GM21528 (cell line): ENCODE measurements around the gene HUNK.
"Not testable (repeated sequence)": the region's sequence is repeated elsewhere in the genome, so short reads cannot be mapped to it uniquely, and the experiment has no call there.

Experiments
- ATAC-seq: cut with Tn5 transposase; IDR thresholded peaks from one replicate; pipeline ENCODE4 v1.9.1; 2021; ENCODE audit warnings: mild to moderate bottlenecking, moderate library complexity; ENCODE audit not compliant: unreplicated experiment, low FRiP score

The HUNK gene

DNA sequence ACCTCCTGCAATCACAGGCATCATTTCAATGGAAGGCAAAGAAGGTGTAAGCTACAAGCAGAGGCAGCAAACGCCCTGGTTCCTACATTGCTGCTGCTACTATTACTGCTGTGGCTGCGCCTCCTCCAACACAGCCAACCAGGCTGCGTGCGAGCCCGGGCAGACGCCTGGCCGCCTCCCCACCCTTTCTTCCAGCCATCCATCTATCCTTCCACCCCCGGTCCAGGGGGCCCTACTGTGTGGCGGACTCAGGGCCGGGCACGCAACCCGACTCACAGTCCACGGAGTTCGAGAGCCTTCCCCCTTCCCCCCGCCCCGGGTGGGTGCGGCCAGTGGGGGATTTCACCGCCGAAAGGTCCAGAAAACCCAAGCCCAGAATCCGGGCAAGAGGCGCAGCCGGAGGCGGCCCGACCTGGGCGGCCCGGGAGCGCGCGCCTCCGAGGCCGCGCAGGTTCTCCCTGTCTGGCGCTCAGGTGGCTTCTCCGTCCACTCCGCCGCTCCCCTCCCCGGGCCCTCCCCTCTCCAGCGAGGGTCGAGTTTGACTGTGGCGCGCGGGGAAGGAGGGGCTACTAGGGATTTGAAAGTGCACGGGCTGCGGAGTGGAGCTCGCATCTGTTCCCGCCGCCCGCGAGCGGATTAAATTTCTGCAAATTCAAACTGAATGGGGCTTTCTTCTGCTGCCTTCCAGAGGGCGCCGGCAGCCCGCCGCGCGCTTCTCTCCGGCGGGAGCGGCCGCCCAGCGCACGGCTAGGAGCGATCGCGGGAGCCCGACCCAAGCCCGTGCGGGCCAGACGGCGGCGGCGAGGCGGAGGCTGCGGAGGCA, at the start of gene HUNK:
HUNK (plus strand) TSS at position 569 of the 823 bp plus-strand sequence. CDS start 655 bp downstream, outside the sequence.
- no peak for ATAC-seq

DNA sequence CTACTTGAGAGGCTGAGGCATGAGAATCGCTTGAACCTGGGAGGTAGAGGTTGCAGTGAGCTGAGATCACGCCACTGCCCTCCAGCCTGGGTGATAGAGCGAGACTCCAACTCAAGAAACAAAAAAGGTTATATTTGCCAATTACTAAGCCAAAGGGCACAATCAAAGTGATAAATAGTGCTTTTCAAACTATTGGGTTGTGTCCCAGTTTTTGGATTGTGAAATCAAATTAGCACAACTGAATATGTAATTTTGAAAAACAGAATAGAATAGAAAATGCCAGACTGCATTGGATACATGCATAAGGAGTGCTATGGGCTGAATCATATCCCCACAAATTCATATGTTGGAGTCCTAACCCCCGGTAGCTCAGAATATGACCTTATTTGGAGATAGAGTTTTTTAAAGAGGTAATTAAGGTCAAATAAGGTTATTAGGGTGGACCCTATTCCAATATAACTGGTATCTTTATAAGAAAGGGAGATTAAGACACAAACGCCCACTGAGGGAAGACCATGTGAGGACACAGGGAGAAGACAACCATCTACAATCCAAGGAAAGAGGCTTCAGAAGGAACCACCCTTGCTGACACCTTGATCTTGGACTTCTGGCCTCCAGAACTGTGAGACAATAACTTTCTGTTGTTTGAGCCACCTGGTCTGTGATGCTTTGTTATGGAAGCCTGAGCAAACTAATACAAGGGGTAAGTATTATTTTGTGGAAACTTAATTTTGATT, 42.9 kb upstream of the HUNK start:
- no peak for ATAC-seq

DNA sequence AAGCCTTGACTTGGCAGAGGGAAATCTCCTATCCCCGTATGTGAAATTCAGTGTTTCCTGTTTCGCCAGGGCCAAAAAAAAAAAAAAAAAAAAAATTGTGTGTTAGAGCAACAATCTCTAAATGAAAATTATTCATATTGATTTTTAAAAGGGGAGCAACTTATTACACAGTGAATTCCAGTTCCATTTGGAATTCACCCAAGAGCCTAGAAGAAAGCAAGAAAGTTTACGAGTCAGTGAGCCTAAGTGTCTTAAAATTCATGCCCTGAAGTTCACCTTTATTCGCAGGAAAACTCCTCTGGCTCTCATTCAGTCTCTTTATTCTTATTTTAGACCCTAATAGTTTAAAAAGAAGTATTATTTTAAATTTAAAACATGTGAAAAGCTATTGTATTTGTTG, 42.1 kb upstream of the HUNK start:
- ATAC-seq = no peak

DNA sequence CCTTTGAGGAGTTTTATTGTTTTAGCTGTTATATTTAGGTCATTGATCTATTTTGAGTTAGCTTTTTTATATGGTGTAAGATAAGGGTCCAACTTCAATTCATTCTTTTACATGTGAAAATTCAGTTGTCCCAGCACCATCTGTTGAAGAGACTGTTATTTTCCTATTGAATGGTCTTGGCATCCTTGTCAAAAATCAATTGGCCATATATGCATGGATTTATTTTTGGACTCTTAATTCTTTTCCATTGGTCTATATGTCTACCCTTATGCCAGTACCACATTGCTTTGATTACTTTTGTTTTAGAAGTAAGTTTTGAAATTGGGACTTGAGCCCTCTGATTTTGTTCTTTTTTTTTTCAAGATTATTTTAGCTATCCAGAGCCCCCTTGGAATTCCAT, 35.8 kb upstream of the HUNK start:
- no peak for ATAC-seq

DNA sequence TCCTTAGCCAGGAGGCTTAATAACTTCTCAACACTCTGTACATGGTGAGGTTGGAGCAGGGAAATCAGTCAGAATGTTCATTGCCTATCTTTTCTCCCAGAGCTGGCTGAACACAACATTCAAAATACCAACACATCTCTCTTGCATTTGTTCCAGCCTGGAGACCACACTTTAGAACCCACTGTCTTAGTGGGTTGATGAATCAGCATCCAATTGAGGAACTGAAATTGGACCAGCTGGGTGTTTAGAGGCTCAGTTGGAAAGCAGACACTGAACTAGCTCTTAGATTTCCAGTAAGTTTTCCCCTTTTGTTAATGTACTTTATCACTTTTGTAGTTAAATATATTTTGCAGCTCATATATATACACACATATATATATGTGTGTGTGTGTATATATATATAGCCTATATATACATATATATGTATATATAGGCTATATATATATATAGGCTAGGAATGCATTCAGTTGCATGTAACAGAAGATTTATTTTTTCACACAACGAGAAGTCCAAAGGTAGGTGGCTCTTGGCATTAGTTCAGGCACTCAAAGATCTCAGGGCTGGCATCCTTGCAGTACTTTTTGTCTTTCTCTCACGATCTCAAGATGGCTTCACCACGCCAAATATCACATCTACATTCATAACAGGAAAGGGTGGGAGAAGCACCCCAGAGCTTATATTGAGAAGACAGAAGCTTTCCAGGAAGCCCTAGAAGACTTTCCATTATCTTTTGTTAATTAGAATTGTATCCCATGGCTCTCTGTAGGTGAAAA, 35.0 kb upstream of the HUNK start:
- no peak for ATAC-seq

DNA sequence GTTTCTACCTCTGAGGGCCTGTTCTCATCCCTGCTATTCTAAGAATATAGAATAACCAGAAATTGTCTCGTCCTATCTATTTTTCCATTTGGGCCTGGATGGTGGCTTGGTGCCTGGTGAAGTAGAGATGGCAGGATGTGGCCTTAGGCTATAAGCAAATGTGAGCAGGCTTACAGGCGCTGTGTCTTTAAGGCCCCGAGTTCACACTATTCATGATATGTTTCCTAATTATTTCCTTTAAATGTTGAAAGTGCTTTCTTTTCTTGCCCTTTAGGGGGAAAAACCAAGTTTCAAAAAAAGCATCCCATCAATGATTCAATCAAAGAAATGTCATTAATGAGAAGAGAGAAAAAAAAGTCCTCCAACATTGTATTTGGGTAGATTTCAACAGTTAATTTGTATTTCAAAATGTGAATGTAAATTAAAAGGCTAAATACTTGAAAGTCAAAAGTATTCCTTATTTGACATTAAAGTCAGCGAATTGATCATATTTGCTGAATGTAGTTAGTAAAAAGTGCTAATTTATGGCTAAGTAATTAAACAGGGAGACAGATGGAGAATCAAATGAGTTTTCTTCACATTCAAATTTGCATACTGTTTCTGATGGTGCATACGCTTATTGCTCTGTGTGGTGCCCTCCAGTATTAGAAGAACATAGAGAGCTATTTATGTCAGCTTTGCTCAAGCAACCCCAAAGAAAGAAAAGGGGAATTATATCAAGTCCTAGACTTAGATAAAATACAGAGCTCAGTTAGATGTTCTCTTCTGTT, 34.0 kb upstream of the HUNK start:
- ATAC-seq = no peak

DNA sequence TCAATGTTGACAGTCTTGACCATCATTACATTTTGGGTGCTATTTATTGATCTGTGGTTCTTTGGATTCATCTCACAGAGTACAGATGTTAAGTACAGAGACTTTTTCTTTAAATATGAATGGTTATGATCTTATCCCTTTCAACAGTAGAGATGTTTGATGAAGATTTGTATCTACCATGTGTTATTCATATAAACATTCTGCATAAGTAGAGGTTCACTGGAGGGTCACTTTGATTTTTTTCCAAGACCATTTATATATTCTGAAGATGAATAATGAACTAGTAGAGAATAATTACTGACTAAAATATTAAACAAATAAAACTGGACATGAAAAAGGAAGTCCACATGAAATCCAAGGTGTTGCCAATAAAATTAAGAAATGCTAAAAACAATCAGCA, 28.6 kb upstream of the HUNK start:
- no peak for ATAC-seq

DNA sequence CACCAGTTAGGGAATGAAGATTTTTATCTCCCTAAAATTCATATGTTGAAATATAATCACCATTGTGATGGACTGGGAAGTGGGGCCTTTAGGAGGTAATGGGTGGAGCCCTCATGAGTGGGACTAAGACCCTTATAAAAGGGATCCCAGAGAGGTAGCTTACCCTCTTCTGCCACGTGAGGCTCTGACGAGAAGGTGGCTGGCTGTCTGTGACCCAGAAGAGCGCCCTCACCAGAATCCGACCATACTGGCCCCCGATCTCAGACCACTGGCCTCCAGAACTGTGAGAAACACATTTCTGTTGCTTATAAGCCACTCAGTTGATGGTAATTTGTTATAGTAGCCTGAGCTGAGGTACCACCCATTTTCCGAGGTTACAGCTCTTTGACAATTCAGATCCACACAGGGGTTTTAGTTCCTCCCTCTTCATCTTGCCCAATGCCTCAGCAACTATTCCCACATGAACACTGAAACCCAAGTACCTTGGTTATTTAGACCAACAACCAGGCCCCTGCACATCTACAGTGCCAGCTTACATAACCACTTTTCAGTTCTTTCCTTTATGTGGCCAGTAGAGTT, 27.6 kb upstream of the HUNK start:
- no peak for ATAC-seq

DNA sequence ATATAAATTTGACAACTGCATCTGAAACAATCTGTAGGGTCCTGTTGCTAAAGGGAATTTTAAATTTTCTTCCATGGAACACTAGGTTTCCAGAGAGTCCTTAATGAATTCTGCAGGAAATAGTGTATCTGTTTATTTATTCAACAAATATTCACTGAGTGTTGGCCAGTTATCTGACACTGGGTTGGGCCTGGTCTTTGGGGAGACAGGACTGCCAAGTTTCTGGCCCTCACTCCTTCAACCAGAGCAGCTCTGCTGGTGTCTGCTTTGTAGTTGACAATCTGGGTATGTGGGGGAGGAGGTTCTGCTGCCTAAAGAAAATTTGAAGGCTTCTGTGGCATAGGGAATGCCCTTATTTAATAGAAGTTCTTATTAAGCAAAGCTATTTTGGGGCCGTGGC, 26.1 kb upstream of the HUNK start:
- no peak for ATAC-seq

DNA sequence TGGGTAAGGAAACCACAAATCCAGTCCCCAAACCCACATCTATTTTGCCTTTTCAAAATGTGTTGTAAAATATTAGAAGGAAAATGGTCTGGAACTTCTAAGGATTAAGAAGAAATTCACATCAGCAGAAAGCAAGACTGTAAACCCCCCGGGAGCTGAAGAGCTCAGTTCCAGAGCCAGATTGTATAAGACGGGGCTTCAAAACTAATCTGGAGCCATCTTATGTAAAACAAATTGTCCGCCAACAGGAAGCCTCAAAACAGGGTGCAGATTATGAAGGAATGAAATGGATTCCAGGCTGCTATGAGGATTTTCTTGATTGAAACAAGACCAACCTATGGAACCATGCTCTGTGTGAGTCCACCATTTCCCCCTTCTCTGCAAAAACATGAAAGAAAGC, 25.1 kb upstream of the HUNK start:
- ATAC-seq = no peak

DNA sequence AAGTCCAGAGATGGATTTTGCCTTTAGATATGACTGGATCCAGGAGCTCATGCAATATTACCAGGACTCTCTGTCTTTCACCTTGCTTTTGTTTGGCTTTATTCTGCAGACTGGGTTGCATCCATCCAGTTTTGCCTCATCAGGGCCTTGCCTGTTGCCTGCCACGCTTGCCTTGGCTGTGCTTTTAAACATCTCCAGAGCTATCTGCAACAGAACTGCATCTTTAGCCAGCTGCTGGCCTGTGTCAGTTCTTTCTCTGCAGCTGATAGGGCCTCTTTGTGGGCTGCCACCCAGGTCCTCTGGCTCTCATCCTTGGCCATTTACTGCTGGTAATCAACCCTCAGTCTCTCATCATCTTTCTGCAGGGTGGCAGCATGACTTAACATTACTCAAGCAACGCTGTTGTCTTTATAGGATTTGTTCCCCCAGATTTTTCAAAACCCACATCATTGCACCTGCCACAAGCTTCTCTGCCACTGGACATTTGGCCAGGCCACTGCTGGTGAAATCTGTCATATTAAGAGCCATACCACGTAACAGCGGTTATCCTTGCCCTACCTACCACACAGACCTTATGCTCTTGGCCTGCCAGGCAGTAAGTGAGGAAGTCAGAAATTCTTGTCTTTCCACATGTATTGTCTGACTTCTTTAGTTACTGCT, 24.4 kb upstream of the HUNK start:
- no peak for ATAC-seq

DNA sequence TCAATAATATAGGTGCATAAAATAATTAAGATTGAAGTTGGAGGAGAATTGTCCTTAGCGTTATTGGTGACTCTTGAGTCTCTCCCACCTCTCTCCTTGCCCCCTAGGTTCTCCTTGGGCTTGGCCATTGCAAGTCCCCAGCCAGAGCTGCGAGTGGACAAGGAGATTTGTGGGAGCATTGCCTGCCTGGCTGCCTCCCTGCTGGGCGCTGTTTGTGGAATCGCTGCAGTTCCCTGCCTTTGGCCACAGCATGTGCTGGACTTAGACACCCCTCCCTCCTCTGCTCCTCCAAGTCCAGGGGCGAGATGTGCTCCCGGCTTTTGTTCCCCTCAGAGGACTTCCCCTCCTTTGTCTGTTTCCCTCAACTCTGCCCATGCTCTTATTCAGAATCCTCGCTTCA, 21.9 kb upstream of the HUNK start:
- ATAC-seq = no peak

DNA sequence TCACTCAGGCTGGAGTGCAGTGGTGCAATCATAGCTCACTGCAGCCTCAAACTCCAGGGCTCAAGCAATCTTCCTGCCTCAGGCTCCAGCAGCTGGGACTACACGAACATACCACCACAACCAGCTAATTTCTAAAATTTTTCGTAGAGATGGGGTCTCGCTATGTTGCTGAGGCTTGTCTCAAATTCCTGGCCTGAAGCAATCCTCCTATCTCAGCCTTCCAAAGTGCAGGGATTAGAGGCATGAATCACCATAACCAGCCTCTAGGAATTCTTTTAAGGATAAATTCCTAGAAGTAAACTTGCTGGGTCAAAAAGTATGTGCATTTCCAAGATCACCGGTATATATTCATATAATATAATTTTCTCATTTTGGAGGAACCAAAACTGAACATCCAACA, 17.6 kb upstream of the HUNK start:
- ATAC-seq = no peak

DNA sequence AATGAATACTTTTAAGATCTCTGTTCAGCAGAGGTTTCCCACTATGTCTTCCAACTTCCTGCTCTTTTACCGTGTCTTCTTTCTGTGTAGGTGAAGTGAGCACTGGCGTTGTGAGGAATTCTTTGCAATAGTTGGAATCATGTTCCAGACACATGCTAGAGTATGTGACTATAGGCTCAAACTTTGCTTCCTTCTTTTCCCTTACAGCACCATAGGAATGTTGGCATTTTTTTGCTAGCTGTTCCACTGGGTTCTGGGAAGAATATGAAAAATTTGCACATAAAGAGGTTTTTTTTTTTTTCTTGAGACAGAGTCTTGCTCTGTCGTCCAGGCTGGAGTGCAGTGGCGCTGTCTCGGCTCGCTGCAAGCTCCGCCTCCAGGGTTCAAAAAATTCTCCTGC, 15.7 kb upstream of the HUNK start:
- no peak for ATAC-seq

DNA sequence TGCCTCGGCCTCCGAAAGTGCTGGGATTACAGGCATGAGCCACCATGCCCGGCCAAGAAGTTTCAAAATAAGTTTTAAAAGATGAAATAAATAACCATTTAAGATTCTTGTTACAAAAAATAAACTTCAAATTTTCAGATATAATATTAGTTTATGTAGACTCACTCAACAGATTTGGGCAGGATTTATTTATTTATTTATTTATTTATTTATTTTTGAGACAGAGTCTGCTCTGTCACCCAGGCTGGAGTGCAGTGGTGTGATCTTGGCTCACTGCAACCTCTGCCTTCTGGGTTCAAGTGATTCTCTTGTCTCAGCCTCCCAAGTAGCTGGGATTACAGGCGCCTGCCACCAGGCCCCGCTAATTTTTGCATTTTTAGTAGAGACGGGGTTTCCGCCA, 15.2 kb upstream of the HUNK start:
- ATAC-seq = not testable (repeated sequence)

DNA sequence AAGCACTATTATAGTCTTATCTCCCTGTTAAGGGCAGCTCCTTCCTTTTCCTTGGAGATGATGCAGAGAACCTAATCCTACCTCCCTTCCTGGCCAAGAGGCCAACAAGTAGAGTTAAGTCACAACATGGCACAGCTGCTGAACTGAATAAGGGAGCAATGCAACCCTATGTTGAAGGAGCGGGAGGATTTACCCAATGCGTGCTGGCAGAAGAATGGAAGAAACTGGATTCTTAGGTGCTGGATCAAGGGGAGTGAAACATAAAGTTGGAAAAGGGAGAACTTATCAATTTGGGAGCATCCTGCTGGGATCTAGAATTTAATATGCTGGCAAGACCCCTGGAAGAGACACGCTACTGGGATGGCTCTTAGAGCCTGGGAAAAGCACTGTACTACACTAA, 12.0 kb upstream of the HUNK start:
- no peak for ATAC-seq

DNA sequence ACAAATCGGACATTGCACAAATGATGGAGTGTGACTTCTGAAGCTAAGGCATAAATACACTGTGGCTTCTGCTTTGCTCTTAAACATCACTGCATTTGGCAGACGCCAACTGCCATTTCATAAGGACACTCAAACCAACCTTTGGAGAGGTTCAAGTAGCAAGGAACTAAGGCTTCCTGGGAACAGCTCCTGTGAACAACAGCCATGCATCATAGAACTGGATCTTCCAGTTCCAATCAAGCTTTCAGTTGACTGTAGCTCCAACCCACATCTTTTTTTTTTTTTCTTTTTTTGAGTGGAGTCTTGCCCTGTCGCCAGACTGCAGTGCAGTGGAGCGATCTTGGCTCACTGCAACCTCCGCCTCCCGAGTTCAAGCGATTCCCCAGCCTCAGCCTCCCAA, 10.7 kb upstream of the HUNK start:
- ATAC-seq = no peak

DNA sequence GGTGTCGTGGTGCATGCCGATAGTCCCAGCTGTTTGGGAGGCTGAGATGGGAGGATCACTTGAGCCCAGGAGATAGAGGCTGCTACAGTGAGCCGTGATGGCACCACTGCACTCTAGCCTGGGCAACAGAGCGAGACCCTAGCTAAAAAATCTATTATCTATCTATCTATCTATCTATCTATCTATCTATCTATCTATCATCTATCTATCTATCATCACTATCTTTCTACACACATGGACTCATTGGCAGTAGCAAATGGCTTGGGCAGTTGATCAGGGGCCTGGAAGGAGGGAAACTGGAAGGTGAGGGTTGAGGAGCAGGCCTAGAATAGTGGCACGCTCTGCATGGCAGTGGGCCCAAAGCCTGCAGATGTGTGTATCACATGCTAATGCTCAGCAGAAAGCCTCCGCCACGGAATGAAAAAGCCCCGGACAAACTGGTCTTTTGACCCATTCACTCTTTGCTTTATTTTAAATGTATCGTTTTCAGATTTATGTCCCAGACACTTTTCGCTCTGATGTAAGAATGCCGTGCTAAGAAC, 7.3 kb upstream of the HUNK start:
- ATAC-seq = no peak

DNA sequence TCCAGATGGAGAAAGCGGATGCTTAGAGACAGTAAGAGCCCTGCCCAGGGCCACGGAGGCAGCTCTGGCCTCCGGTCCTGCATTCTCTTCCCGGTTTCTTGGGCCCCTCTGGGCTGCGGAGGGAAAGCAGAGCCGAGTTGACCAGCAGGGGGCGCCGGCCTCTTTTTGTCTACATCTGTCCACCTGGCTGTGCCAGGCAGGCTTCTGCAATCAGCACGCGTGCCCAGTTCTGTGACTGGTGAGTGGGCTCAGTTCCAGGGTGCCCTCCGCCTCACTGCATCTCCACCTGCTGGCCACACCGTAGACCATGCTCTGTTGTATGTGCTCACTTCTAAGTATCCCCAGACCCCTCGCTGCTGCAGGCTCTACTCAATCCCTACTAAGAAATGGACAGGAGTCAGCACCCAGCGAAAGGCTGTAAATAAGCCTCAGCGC, 6.7 kb upstream of the HUNK start:
- no peak for ATAC-seq
